MM.1S (cell line): ENCODE measurements around the gene CERS6.

Experiments
- DNase-seq: peaks from one replicate; pipeline ENCODE4 v3.0.0-alpha.2; 2015
- H2AFZ ChIP-seq: fragments of 300-600 bp; sonication (generic); 2 replicates; pipeline ENCODE4 v1.6.0; 2016; ENCODE audit warnings: antibody characterized with exemption, low read length
- H3F3A ChIP-seq: fragments of 300-600 bp; sonication (generic); 2 replicates; pipeline ENCODE4 v1.6.1; 2016; ENCODE audit warnings: mild to moderate bottlenecking, antibody characterized with exemption, low read length, moderate library complexity, mixed read lengths; ENCODE audit not compliant: insufficient read depth
- H3K27ac ChIP-seq: fragments of 300-600 bp; sonication (generic); 2 replicates; pipeline ENCODE4 v1.5.1; 2016; ENCODE audit warnings: mild to moderate bottlenecking, low read length
- H3K27me3 ChIP-seq: fragments of 300-600 bp; sonication (generic); replicated peaks from 2 replicates; pipeline ENCODE4 v1.6.0; 2016; ENCODE audit warnings: low read length; ENCODE audit not compliant: insufficient read depth
- H3K36me3 ChIP-seq: fragments of 300-600 bp; sonication (generic); replicated peaks from 2 replicates; pipeline ENCODE4 v1.6.1; 2016; ENCODE audit warnings: mild to moderate bottlenecking, low read length, mixed read lengths; ENCODE audit not compliant: insufficient read depth
- H3K4me1 ChIP-seq: fragments of 300-600 bp; sonication (generic); 2 replicates; pipeline ENCODE4 v1.6.1; 2016; ENCODE audit warnings: low read length, mixed read lengths
- H3K4me2 ChIP-seq: fragments of 300-600 bp; sonication (generic); 2 replicates; pipeline ENCODE4 v1.6.0; 2016; ENCODE audit warnings: low read depth, low read length
- H3K4me3 ChIP-seq: fragments of 300-600 bp; sonication (generic); 2 replicates; pipeline ENCODE4 v1.5.1; 2016; ENCODE audit warnings: low read length, mixed read lengths
- H3K79me2 ChIP-seq: fragments of 300-600 bp; sonication (generic); 2 replicates; pipeline ENCODE4 v1.6.1; 2016; ENCODE audit warnings: mixed run types, low read length, mixed read lengths
- H3K9ac ChIP-seq: fragments of 300-600 bp; sonication (generic); 2 replicates; pipeline ENCODE4 v1.6.1; 2016; ENCODE audit warnings: low read length, mixed read lengths
- H3K9me2 ChIP-seq: fragments of 300-600 bp; sonication (generic); replicated peaks from 2 replicates; pipeline ENCODE4 v1.6.1; 2016; ENCODE audit warnings: mild to moderate bottlenecking, low read length, mixed read lengths; ENCODE audit not compliant: insufficient read depth
- H3K9me3 ChIP-seq: fragments of 300-600 bp; sonication (generic); replicated peaks from 2 replicates; pipeline ENCODE4 v1.6.1; 2016; ENCODE audit warnings: mild to moderate bottlenecking, low read length, mixed read lengths; ENCODE audit not compliant: insufficient read depth
- H4K20me1 ChIP-seq: fragments of 300-600 bp; sonication (generic); 2 replicates; pipeline ENCODE4 v1.6.1; 2016; ENCODE audit warnings: mild to moderate bottlenecking, low read length, moderate library complexity, mixed read lengths; ENCODE audit not compliant: insufficient read depth
- EZH2 ChIP-seq: fragments of 300-600 bp; sonication (generic); optimal IDR thresholded peaks from 2 replicates; pipeline ENCODE3; 2017; ENCODE audit warnings: low read depth, mild to moderate bottlenecking, antibody characterized with exemption, low read length, mixed read lengths
- EZH2phosphoT487 ChIP-seq: fragments of 300-600 bp; sonication (generic); IDR thresholded peaks from 2 replicates; pipeline ENCODE4 v1.6.1; 2018; ENCODE audit warnings: antibody characterized with exemption, low read length
- TF ChIP-seq, protein P1 (sequence below): fragments of 300-600 bp; sonication (generic); IDR thresholded peaks from 2 replicates; pipeline ENCODE4 v1.5.1; 2016; ENCODE audit warnings: antibody characterized with exemption, low read length, mixed read lengths

Gene CERS6

DNA sequence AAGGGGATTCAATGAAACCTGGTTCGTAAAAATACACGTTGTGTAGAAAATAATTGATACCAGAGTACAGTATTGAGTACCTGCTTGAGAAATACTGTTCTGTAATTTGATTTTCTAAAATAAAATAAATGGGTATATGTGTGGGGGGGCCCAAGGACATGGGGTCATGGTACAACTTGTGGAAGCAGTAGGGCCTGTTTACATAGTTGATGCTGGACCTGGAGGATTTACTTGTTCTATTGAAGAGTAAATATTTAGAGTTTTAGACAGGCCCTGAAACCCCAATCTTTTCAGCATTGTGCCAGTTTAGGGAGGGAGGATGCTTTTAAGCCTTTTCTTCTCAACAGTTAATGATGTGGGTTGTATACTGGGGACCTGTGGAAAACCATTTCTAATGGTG, 11.7 kb downstream of the CERS6 start:
- TF ChIP-seq EZH2phosphoT487, result no peak
- H4K20me1 ChIP-seq, result no peaks in the 10 kb centered on the region

DNA sequence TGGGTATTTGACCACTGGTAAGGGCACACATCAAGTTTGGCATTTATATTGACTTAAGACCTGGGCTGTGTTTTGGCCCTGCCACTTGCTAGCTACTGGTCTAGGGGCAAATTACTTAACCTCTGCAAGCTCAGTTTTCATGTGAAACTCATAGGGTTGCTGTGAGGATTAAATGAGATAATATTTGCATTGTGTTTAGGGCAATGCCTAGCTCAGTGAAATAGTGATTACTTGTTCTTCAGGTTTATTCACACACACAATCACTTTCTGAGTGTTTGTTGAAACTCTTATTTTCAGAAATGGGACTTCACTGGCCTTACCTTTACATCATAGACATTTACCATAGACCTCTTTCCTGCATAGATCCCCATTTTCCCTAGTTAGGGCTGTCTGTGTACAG, 12.3 kb downstream of the CERS6 start:
- peaks cover 95% of the 10 kb centered on the region for H3K79me2 ChIP-seq
- no peaks in the 10 kb centered on the region for H3K36me3 ChIP-seq
- H3F3A ChIP-seq, result peaks cover 6% of the 10 kb centered on the region; the same call in 1 of the 2 replicates
- H3K27me3 ChIP-seq, result no peaks in the 10 kb centered on the region
- H3K27ac ChIP-seq, result no peak overlapping the region
- H2AFZ ChIP-seq, result no peak overlapping the region
- no peak overlapping the region for H3K4me2 ChIP-seq
- no peaks in the 10 kb centered on the region for H3K9me3 ChIP-seq
- no peaks in the 10 kb centered on the region for H4K20me1 ChIP-seq
- no peak overlapping the region for H3K4me3 ChIP-seq
- no peaks in the 10 kb centered on the region for H3K9me2 ChIP-seq
- TF ChIP-seq, protein P1, sequence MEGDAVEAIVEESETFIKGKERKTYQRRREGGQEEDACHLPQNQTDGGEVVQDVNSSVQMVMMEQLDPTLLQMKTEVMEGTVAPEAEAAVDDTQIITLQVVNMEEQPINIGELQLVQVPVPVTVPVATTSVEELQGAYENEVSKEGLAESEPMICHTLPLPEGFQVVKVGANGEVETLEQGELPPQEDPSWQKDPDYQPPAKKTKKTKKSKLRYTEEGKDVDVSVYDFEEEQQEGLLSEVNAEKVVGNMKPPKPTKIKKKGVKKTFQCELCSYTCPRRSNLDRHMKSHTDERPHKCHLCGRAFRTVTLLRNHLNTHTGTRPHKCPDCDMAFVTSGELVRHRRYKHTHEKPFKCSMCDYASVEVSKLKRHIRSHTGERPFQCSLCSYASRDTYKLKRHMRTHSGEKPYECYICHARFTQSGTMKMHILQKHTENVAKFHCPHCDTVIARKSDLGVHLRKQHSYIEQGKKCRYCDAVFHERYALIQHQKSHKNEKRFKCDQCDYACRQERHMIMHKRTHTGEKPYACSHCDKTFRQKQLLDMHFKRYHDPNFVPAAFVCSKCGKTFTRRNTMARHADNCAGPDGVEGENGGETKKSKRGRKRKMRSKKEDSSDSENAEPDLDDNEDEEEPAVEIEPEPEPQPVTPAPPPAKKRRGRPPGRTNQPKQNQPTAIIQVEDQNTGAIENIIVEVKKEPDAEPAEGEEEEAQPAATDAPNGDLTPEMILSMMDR, result no peak
- no peak for TF ChIP-seq EZH2
- TF ChIP-seq EZH2phosphoT487, result no peak
- peaks cover 41% of the 10 kb centered on the region for H3K4me1 ChIP-seq
- no peak overlapping the region for H3K9ac ChIP-seq
- DNase-seq, result no peak

More for the DNA sequence above, 11.7 kb downstream of the CERS6 start:
- Histone ChIP-seq H2AFZ (no peak overlapping the region), H3K9me2 (no peaks in the 10 kb centered on the region), H3K27ac (no peak overlapping the region), H3K4me1 (peaks cover 41% of the 10 kb centered on the region), H3K4me2 (no peak overlapping the region), H3K4me3 (no peak overlapping the region), H3K27me3 (no peaks in the 10 kb centered on the region), H3K9ac (no peak overlapping the region), H3K36me3 (no peaks in the 10 kb centered on the region), H3F3A (peaks cover 6% of the 10 kb centered on the region; the same call in 1 of the 2 replicates), H3K9me3 (no peaks in the 10 kb centered on the region), H3K79me2 (peaks cover 95% of the 10 kb centered on the region)
- no peak for DNase-seq

DNA sequence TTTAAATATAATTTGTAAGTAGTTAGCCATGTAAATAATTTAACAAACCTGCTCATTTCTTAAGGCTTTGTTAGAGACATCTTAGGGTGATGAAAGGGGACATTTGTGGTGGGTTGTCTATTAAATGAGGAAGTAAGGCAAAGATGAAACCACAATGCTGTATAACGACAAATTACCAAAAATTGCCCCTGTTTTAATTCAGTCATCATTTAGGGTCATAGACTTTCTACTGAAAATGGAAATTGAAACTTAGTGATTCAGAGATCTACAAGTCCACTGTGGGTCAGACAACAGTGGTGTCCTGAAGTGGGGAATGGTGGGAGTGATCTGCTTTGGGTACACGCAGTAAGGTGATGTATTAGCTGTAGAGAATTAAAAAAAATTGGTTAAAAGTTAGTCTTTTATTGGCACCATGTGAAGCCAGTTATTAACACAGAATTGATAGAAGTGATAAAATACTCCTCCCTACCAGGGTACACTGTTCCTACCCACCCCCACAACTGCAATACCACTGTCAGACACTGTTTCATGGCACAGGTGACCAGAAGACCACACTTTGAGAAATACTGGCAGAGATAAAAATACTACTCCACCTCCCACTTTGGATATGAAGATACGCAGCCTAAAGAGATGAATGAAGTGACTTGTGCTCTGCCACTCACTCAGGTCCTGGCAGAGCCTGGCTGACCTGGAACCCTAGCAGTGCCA, 13.4 kb downstream of the CERS6 start:
- Histone ChIP-seq H4K20me1 (no peaks in the 10 kb centered on the region), H3K4me1 (peaks cover 41% of the 10 kb centered on the region), H3K79me2 (peaks cover 95% of the 10 kb centered on the region), H3K36me3 (no peaks in the 10 kb centered on the region), H3K27ac (no peak overlapping the region), H3K27me3 (no peaks in the 10 kb centered on the region), H3K4me2 (peak overlapping the region; percentile 21; the same call in 1 of the 2 replicates), H3K9me2 (no peaks in the 10 kb centered on the region), H3K9me3 (no peaks in the 10 kb centered on the region), H3K4me3 (no peak overlapping the region), H2AFZ (no peak overlapping the region), H3K9ac (no peak overlapping the region), H3F3A (peaks cover 6% of the 10 kb centered on the region; the same call in 1 of the 2 replicates)
- TF ChIP-seq, protein P1, result no peak
- TF ChIP-seq EZH2phosphoT487 (no peak), EZH2 (no peak)
- peak; percentile 23 for DNase-seq
